HG03432 (cell line): ENCODE data around the gene EPX.

Source experiments
- ATAC-seq: cut with Tn5 transposase; IDR thresholded peaks from one replicate; pipeline ENCODE4 v1.9.1; 2021; ENCODE audit warnings: mild to moderate bottlenecking, moderate library complexity; ENCODE audit not compliant: unreplicated experiment

The EPX gene

DNA sequence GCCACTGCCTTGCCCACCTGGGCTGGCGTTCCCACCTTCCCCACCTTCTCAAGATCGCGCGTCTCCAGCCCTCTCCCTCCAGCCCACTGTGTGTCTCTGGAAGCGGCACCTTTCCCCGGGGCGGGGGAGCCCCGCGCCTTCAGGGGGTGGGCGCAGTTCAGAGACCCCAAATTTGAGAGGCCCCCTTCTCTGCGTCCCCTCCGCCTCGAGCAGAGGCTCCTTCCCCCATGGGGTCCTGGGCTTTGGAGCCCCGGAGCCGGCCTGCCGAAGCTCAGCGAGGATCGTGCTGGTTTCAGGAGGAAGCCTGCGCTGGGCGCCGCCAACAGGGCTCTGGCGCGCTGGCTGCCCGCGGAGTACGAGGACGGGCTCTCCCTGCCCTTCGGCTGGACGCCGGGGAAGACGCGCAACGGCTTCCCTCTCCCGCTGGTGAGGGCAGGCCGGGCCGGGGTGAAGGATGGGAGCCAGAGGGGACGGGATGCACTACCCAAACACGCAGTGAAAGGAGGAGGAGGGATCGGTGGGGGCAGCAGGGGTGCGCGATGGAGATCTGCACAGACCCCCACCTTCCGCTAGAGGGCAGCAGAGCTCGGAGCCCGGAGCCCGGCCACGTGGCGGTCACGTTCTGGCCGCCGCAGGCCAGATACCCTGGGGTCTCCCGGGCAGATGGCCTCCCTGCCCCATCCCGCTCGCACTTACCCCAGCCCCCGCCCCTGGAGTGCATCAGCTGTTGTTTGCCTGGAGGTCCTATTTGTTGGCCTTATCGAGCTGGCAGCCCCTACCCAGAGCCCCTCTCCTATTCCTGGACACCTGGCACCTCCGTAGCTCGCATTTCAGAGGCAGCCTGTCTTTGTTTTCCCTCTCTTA is 57.0 kb downstream of the EPX start:
- ATAC-seq, result peak; percentile 75

DNA sequence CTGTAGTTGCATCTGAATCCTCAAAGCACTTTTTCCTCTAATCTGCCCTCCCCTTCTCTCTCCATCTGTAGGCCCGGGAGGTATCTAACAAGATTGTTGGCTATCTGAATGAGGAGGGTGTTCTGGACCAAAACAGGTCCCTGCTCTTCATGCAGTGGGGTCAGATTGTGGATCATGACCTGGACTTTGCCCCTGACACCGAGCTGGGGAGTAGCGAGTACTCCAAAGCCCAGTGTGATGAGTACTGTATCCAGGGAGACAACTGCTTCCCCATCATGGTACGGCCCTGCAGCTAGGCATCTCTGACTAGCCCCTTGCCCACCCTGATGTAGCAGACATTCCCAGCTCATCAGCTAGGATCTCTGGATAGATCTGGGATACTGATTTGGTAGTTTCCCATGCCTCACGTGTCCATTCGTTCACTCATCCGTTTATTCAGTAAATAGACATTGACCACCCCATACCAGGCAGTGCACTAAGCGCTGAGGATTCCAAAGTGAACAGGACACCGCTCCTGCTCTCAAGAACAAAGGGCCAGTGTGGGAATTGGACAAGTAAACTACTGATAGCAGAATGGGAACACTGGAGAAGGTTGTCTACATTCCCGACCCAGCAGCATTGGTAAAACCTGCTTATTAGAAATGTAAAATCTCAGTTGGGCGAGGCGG is 58.0 kb downstream of the EPX start:
- no peak for ATAC-seq

DNA sequence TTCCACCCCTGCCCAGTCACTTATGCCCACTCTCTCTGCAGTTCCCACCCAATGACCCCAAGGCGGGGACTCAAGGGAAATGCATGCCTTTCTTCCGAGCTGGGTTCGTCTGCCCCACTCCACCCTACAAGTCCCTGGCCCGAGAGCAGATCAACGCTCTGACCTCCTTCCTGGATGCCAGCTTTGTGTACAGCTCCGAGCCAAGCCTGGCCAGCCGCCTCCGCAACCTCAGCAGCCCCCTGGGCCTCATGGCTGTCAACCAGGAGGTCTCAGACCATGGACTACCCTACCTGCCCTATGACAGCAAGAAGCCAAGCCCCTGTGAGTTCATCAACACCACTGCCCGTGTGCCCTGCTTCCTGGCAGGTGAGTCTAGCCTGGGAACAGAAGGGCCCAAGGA is 59.6 kb downstream of the EPX start:
- no peak for ATAC-seq

DNA sequence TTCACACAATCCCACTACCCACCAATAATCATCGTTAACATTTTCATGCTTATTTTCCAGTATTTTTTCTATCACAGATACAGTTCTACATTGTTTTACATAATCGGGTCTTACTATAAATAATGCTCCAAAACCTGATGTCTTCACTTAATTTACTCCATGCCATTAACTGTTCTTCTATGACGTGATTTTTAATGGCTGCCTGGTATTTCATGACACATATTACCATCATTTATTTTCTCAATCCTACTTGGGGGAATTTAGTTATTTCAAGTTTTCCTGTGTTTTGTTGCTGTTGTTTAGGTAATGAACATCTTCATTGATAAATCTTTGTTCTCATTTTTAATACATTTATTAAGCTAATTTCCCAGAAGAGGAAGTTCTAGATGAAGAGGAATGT is 60.6 kb downstream of the EPX start:
- ATAC-seq, result no peak
